OCI-LY3 (cell line): Measurements from ENCODE around the gene LHFPL3.

Experiments
- H2AFZ ChIP-seq: fragments of 200-600, 300-600 bp; shearing (Covaris generic); 2 replicates; pipeline ENCODE4 v1.6.0; 2014; ENCODE audit warnings: antibody characterized with exemption, low read depth, low read length
- H3K27ac ChIP-seq: fragments of 200-600, 300-600 bp; sonication (generic); 2 replicates; pipeline ENCODE4 v1.5.1; 2014; ENCODE audit warnings: mild to moderate bottlenecking, low read length, moderate library complexity, mixed read lengths
- H3K27me3 ChIP-seq: fragments of 200-600, 300-600 bp; sonication (generic); 2 replicates; pipeline ENCODE4 v1.6.1; 2014; ENCODE audit warnings: low read depth, low read length, mixed read lengths
- H3K36me3 ChIP-seq: fragments of 200-600, 300-600 bp; sonication (generic); replicated peaks from 2 replicates; pipeline ENCODE3; 2014; ENCODE audit warnings: low read depth, low read length, mixed read lengths
- H3K4me1 ChIP-seq: fragments of 300-600, 200-600 bp; sonication (generic); 2 replicates; pipeline ENCODE4 v1.6.1; 2014; ENCODE audit warnings: low read length, mixed read lengths
- H3K4me2 ChIP-seq: fragments of 200-600, 300-600 bp; sonication (generic); 2 replicates; pipeline ENCODE4 v1.6.1; 2014; ENCODE audit warnings: low read length, mixed read lengths
- H3K4me3 ChIP-seq: fragments of 300-600, 200-600 bp; sonication (generic); 2 replicates; pipeline ENCODE4 v1.5.1; 2014; ENCODE audit warnings: antibody characterized with exemption, mild to moderate bottlenecking, low read length, moderate library complexity
- H3K79me2 ChIP-seq: fragments of 300-600, 200-600 bp; shearing (Covaris generic); 2 replicates; pipeline ENCODE4 v1.6.1; 2014; ENCODE audit warnings: mild to moderate bottlenecking, low read length, mixed read lengths
- H3K9ac ChIP-seq: fragments of 300-600, 200-600 bp; shearing (Covaris generic); 2 replicates; pipeline ENCODE4 v1.6.0; 2014; ENCODE audit warnings: mild to moderate bottlenecking, low read length, moderate library complexity
- H3K9me3 ChIP-seq: fragments of 200-600, 300-600 bp; shearing (Covaris generic); 2 replicates; pipeline ENCODE4 v1.6.1; 2014; ENCODE audit warnings: low read length, mixed read lengths; ENCODE audit not compliant: insufficient read depth
- H4K20me1 ChIP-seq: fragments of 200-600, 300-600 bp; sonication (generic); 2 replicates; pipeline ENCODE4 v1.6.1; 2016; ENCODE audit warnings: low read length, mixed read lengths; ENCODE audit not compliant: insufficient read depth
- CTCF ChIP-seq: fragments of 200-600, 300-600 bp; sonication (generic); IDR thresholded peaks from 2 replicates; pipeline ENCODE4 v1.5.1; 2014; ENCODE audit warnings: antibody characterized with exemption, low read length, low read depth
- EZH2phosphoT487 ChIP-seq: fragments of 200-600 bp; shearing (Covaris generic); IDR thresholded peaks from 2 replicates; pipeline ENCODE4 v1.6.1; 2018; ENCODE audit warnings: antibody characterized with exemption, mixed run types, low read depth

Gene LHFPL3

GRCh38 chr7:104548861-104549260 lies 220.5 kb downstream of the LHFPL3 start:
- Histone ChIP-seq H3K27ac (peak overlapping the region; percentile 23), H3K9me3 (no peaks in the 10 kb centered on the region), H3K36me3 (no peaks in the 10 kb centered on the region), H3K27me3 (no peaks in the 10 kb centered on the region), H3K4me3 (no peak overlapping the region), H2AFZ (peak overlapping the region; percentile 69; the same call in 1 of the 2 replicates), H3K9ac (peak overlapping the region; percentile 46), H3K79me2 (no peaks in the 10 kb centered on the region), H4K20me1 (no peaks in the 10 kb centered on the region), H3K4me2 (peak overlapping the region; percentile 21), H3K4me1 (peaks cover 31% of the 10 kb centered on the region)
- no peak for TF ChIP-seq EZH2phosphoT487
- peak; percentile 80 for TF ChIP-seq CTCF

- H3K27me3 ChIP-seq, result no peaks in the 10 kb centered on the region
- H3K9ac ChIP-seq, result no peak overlapping the region
- H3K4me3 ChIP-seq, result no peak overlapping the region
- H4K20me1 ChIP-seq, result no peaks in the 10 kb centered on the region
- no peak overlapping the region for H3K27ac ChIP-seq
- no peak overlapping the region for H2AFZ ChIP-seq
- TF ChIP-seq CTCF, result no peak
- TF ChIP-seq EZH2phosphoT487, result no peak
- H3K36me3 ChIP-seq, result peaks cover 3% of the 10 kb centered on the region
- no peak overlapping the region for H3K4me2 ChIP-seq
- H3K79me2 ChIP-seq, result no peaks in the 10 kb centered on the region
- no peaks in the 10 kb centered on the region for H3K9me3 ChIP-seq
- H3K4me1 ChIP-seq, result peaks cover 31% of the 10 kb centered on the region
Measured at GRCh38 chr7:104550362-104550761, 222.0 kb downstream of the LHFPL3 start.

GRCh38 chr7:104551226-104551625 lies 222.8 kb downstream of the LHFPL3 start:
- no peak overlapping the region for H3K4me2 ChIP-seq
- no peaks in the 10 kb centered on the region for H3K27me3 ChIP-seq
- no peaks in the 10 kb centered on the region for H3K9me3 ChIP-seq
- H3K4me3 ChIP-seq, result no peak overlapping the region
- no peak overlapping the region for H3K9ac ChIP-seq
- H3K79me2 ChIP-seq, result no peaks in the 10 kb centered on the region
- peaks cover 3% of the 10 kb centered on the region for H3K36me3 ChIP-seq
- no peak overlapping the region for H2AFZ ChIP-seq
- no peak for TF ChIP-seq CTCF
- TF ChIP-seq EZH2phosphoT487, result no peak
- peaks cover 29% of the 10 kb centered on the region for H3K4me1 ChIP-seq
- no peaks in the 10 kb centered on the region for H4K20me1 ChIP-seq
- no peak overlapping the region for H3K27ac ChIP-seq

GRCh38 chr7:104552102-104552501 lies 223.7 kb downstream of the LHFPL3 start:
- H3K27me3 ChIP-seq, result no peaks in the 10 kb centered on the region
- H3K4me2 ChIP-seq, result no peak overlapping the region
- H3K4me1 ChIP-seq, result peaks cover 24% of the 10 kb centered on the region
- H3K79me2 ChIP-seq, result no peaks in the 10 kb centered on the region
- H3K36me3 ChIP-seq, result peaks cover 3% of the 10 kb centered on the region
- H4K20me1 ChIP-seq, result no peaks in the 10 kb centered on the region
- no peak overlapping the region for H3K9ac ChIP-seq
- no peak overlapping the region for H3K27ac ChIP-seq
- no peak overlapping the region for H3K4me3 ChIP-seq
- H2AFZ ChIP-seq, result no peak overlapping the region
- TF ChIP-seq CTCF, result no peak
- TF ChIP-seq EZH2phosphoT487, result no peak
- no peaks in the 10 kb centered on the region for H3K9me3 ChIP-seq
